Keratinocyte (primary cell): ENCODE data around the gene CAMKMT. TPM values are rescaled to one million over a fixed set of nuclear protein-coding genes. Genes with fewer than 3 reads are reported as not detected.

Experiments
- DNase-seq: peaks from one replicate; pipeline ENCODE4 v3.0.0-alpha.2; 2011; ENCODE audit warnings: low read depth, missing footprints, low spot score
- FAIRE-seq: peaks from 2 replicates; lab custom pipeline; 2011; peaks lifted over from hg19 to GRCh38; lab: Jason Lieb, UNC
- H2AFZ ChIP-seq: 2 replicates; pipeline ENCODE4 v1.6.0; 2012; ENCODE audit warnings: low read length, control low read depth, inconsistent platforms; ENCODE audit not compliant: control insufficient read depth
- H3K27ac ChIP-seq: 2 replicates; pipeline ENCODE4 v1.5.1; 2011; ENCODE audit warnings: low read length; ENCODE audit not compliant: control insufficient read depth, insufficient read depth
- H3K27me3 ChIP-seq: 3 replicates; pipeline ENCODE4 v1.6.0; 2011; ENCODE audit warnings: low read length; ENCODE audit not compliant: control insufficient read depth, insufficient read depth; ENCODE audit errors: extremely low read depth
- H3K36me3 ChIP-seq, 2 experiments: 2 replicates in 1 of 2; 3 replicates in 1 of 2; pipeline ENCODE4 v1.5.1; 2011; ENCODE audit warnings: low read length in 2 of 2, mild to moderate bottlenecking in 1 of 2; ENCODE audit not compliant: control insufficient read depth in 2 of 2, insufficient read depth in 2 of 2; ENCODE audit errors: extremely low read depth in 1 of 2
- H3K4me1 ChIP-seq: 3 replicates; pipeline ENCODE4 v1.5.1; 2011; ENCODE audit warnings: low read length; ENCODE audit not compliant: control insufficient read depth, insufficient read depth; ENCODE audit errors: extremely low read depth
- H3K4me2 ChIP-seq: 3 replicates; pipeline ENCODE4 v1.6.0; 2011; ENCODE audit warnings: low read depth, low read length; ENCODE audit not compliant: control insufficient read depth, insufficient read depth; ENCODE audit errors: extremely low read depth
- H3K4me3 ChIP-seq, 3 experiments: fragments of 200-600 bp in 1 of 3; sonication (generic) in 1 of 3; 2 replicates in 2 of 3; 3 replicates in 1 of 3; pipeline ENCODE4 v1.5.1; 2011 to 2016; ENCODE audit warnings: low read length in 3 of 3, mild to moderate bottlenecking in 3 of 3, control low read depth in 2 of 3, inconsistent platforms in 1 of 3, low read depth in 1 of 3, mixed read lengths in 1 of 3, mixed run types in 1 of 3, moderate library complexity in 1 of 3; ENCODE audit not compliant: control insufficient read depth in 2 of 3, insufficient read depth in 2 of 3; ENCODE audit errors: extremely low read depth in 1 of 3
- H3K79me2 ChIP-seq: 2 replicates; pipeline ENCODE4 v1.6.0; 2012; ENCODE audit warnings: low read length; ENCODE audit not compliant: control insufficient read depth, insufficient read depth
- H3K9ac ChIP-seq: 3 replicates; pipeline ENCODE4 v1.6.0; 2011; ENCODE audit warnings: low read length; ENCODE audit not compliant: control insufficient read depth, insufficient read depth; ENCODE audit errors: extremely low read depth
- H3K9me1 ChIP-seq: 3 replicates; pipeline ENCODE4 v1.6.0; 2011; ENCODE audit warnings: low read length; ENCODE audit not compliant: control insufficient read depth, insufficient read depth; ENCODE audit errors: extremely low read depth
- H3K9me3 ChIP-seq: 2 replicates; pipeline ENCODE4 v1.5.1; 2012; ENCODE audit warnings: low read depth, low read length; ENCODE audit not compliant: control insufficient read depth
- H4K20me1 ChIP-seq: 3 replicates; pipeline ENCODE4 v1.6.0; 2011; ENCODE audit warnings: low read length; ENCODE audit not compliant: control insufficient read depth, insufficient read depth; ENCODE audit errors: extremely low read depth
- EZH2 ChIP-seq: IDR thresholded peaks from one replicate; pipeline ENCODE4 v1.6.1; 2012; ENCODE audit warnings: inconsistent platforms, mild to moderate bottlenecking, low read length, moderate library complexity
- dilution Hi-C: fragments of 300-500 bp; cut with MboI; formaldehyde crosslinking; loops from one replicate; pipeline ENCODE4 v1.7.0; 2020; ENCODE audit warnings: low sequenced_read_pairs; ENCODE audit not compliant: extremely low pct_ligation_motif_present
- polyA plus RNA-seq, 5 experiments: library from polyadenylated mRNA; depleted of rRNA in 3 of 5; stranded (reverse) in 3 of 5; stranded (forward) in 1 of 5; unstranded in 1 of 5; fragments of >200 nt; gene quantifications; 1 replicate in 1 of 5; 2 replicates in 3 of 5; 3 replicates in 1 of 5; pipeline versions ENCODE4 v1.2.1 to v1.2.3, GENCODE V29; 2011 to 2012; ENCODE audit warnings: missing spikeins in 2 of 5, low read depth in 1 of 5, low replicate concordance in 1 of 5
- TF ChIP-seq, protein P1 (sequence below), 3 experiments: IDR thresholded peaks in 1 of 3; conservative IDR thresholded peaks in 1 of 3; optimal IDR thresholded peaks in 1 of 3; 2 replicates in 2 of 3; 3 replicates in 1 of 3; pipeline versions ENCODE3 to v1.5.1; 2011; ENCODE audit warnings: low read length in 3 of 3, mild to moderate bottlenecking in 3 of 3, moderate library complexity in 2 of 3, control low read depth in 1 of 3, inconsistent platforms in 1 of 3; ENCODE audit not compliant: insufficient read depth in 2 of 3; ENCODE audit errors: extremely low read depth in 1 of 3

The CAMKMT gene
- polyA plus RNA-seq, 1 donor (not counting 4 experiments of a cell fraction or from before 2014, with no cell fraction given), result 9.9 TPM

DNA sequence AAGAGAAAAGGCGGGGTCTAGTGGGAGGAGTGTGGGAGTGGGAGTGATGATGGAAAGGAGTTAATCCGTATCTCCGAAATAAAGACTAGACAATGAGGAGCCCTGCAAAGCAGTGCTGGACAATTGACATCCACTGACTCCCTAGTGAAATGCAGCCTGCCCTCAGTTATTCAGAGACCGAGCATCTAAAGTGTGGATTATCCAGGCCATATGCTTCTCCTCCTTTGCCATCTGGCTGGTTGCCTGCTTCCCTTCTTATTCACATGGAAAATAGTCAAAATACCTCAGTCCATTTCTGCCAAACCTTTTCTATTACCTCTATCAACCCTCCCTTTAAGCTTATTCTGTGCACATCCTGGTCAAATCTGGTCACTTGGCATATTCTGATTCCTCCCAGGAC, 291.0 kb downstream of the CAMKMT start:
- TF ChIP-seq, protein P1, sequence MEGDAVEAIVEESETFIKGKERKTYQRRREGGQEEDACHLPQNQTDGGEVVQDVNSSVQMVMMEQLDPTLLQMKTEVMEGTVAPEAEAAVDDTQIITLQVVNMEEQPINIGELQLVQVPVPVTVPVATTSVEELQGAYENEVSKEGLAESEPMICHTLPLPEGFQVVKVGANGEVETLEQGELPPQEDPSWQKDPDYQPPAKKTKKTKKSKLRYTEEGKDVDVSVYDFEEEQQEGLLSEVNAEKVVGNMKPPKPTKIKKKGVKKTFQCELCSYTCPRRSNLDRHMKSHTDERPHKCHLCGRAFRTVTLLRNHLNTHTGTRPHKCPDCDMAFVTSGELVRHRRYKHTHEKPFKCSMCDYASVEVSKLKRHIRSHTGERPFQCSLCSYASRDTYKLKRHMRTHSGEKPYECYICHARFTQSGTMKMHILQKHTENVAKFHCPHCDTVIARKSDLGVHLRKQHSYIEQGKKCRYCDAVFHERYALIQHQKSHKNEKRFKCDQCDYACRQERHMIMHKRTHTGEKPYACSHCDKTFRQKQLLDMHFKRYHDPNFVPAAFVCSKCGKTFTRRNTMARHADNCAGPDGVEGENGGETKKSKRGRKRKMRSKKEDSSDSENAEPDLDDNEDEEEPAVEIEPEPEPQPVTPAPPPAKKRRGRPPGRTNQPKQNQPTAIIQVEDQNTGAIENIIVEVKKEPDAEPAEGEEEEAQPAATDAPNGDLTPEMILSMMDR (optimal IDR thresholded peaks at IDR 0.05 in 1 of 3, IDR thresholded peaks at IDR 0.05 in 1 of 3, conservative IDR thresholded peaks at IDR 0.05 in 1 of 3; ENCODE audit: extremely low read depth in 1 of 3, insufficient read depth in 2 of 3, low read length in 3 of 3), result no peak
- no peak for TF ChIP-seq EZH2
- no peak overlapping the region for H3K9ac ChIP-seq
- no peak for DNase-seq
- no peaks in the 10 kb centered on the region for H3K9me3 ChIP-seq
- dilution Hi-C loops, result no loop called here
- H3K27ac ChIP-seq, result no peak overlapping the region
- H3K4me3 ChIP-seq, result no peak overlapping the region
- no peak for FAIRE-seq
- H2AFZ ChIP-seq, result no peak overlapping the region
- no peak overlapping the region for H3K4me2 ChIP-seq
- no peaks in the 10 kb centered on the region for H3K4me1 ChIP-seq
- no peaks in the 10 kb centered on the region for H3K79me2 ChIP-seq
- H3K9me1 ChIP-seq, result no peaks in the 10 kb centered on the region
- H4K20me1 ChIP-seq, result no peaks in the 10 kb centered on the region
- no peaks in the 10 kb centered on the region for H3K27me3 ChIP-seq
- H3K36me3 ChIP-seq, result no peaks in the 10 kb centered on the region

DNA sequence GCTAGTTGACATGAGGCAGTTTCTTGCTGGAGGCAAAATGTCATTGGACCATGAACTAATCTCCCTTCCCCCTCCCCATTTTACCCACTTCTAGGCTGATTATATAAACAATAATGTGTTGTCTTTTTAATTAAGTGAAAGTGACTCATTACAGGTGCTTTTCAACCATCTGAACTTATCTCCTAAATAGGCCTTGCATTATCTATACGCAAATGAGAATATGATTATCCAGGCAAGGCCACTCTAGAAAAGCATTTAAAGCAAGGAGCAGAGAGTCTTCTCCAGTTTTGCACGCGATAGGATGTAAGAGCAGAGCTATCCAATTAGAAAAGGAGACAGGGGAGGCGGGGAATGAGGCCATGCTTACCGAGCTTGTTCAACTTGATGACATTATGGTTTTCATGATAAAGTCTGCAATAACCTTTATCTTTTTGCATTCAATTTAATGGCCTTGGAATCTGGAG, 293.7 kb downstream of the CAMKMT start:
- no peaks in the 10 kb centered on the region for H4K20me1 ChIP-seq
- dilution Hi-C loops, result no loop called here
- no peak for DNase-seq

More for the DNA sequence above, 293.7 kb downstream of the CAMKMT start:
- H3K79me2 ChIP-seq, result no peaks in the 10 kb centered on the region
- no peaks in the 10 kb centered on the region for H3K36me3 ChIP-seq
- H3K27ac ChIP-seq, result no peak overlapping the region
- H3K9me3 ChIP-seq, result no peaks in the 10 kb centered on the region
- H2AFZ ChIP-seq, result no peak overlapping the region
- no peak overlapping the region for H3K9ac ChIP-seq
- no peaks in the 10 kb centered on the region for H3K9me1 ChIP-seq
- no peak overlapping the region for H3K4me3 ChIP-seq
- no peak overlapping the region for H3K4me2 ChIP-seq
- no peak for FAIRE-seq
- H3K4me1 ChIP-seq, result no peaks in the 10 kb centered on the region
- H3K27me3 ChIP-seq, result no peaks in the 10 kb centered on the region
- TF ChIP-seq EZH2, result no peak
- TF ChIP-seq, protein P1 (optimal IDR thresholded peaks at IDR 0.05 in 1 of 3, IDR thresholded peaks at IDR 0.05 in 1 of 3, conservative IDR thresholded peaks at IDR 0.05 in 1 of 3; ENCODE audit: extremely low read depth in 1 of 3, insufficient read depth in 2 of 3, low read length in 3 of 3), result no peak
